Stimulated activated CD4-positive, alpha-beta T cell treated with anti-CD3 and anti-CD28 coated beads, TNF-alpha, amount 100 ng/mL, for 24 hours (primary cell): Measurements from ENCODE around the gene TFDP1.
"Not testable (repeated sequence)": the region's sequence is repeated elsewhere in the genome, so short reads cannot be mapped to it uniquely, and the experiment has no call there.

Experiments
- DNase-seq, 3 experiments: peaks; one replicate each; pipeline ENCODE4 v3.0.0-alpha.2; 2020; ENCODE audit warnings: low read depth in 3 of 3

The TFDP1 gene

DNA sequence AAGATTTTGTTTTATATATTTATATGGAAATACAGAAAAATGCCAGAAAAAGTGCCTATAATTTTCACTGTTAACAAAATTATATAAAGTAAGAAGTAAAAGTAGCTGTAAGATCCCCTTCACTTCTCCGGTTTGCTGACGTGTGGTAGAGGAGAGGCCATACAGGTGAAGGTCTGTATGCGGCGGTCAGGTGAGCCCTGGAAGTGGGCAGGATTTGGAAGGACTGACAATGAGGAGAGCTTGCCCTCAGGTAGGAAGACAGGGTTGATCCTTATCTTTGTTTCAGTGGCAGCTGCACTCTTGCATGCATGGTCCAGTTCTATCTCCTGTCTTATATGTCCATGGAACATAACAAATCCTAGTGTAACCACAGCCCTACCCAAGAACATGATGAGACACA lies 16.9 kb upstream of the TFDP1 start:
- DNase-seq = no peak

- no peak for DNase-seq
Measured at GRCh38 chr13:113573065-113573464, 11.5 kb upstream of the TFDP1 start.

DNA sequence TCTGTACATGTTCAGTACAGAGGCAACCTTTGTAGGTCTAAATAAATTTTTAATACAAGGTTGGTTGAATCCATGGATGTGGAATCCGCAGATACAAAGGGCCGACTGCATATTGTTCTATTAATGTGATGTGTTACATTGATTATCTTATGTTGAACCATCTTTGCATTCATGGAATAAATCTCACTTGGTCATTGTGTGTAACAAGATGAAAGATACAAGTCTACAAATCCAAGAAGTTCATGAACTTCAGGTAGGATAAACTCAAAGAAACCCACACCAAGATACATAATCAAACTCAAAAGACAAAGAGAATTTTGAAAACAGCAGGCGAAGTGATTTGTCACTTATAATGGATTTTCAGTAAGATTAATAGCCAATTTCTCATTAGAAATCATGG lies 8.0 kb upstream of the TFDP1 start:
- DNase-seq = no peak

GRCh38 chr13:113577881-113578435 lies 6.6 kb upstream of the TFDP1 start:
- no peak for DNase-seq

- DNase-seq = no peak
Measured at GRCh38 chr13:113579686-113580085, 4.9 kb upstream of the TFDP1 start.

- DNase-seq = no peak
Measured at GRCh38 chr13:113581871-113582270, 2.7 kb upstream of the TFDP1 start.

- no peak for DNase-seq
Measured at GRCh38 chr13:113582841-113583631, 1.5 kb upstream of the TFDP1 start.

- peak in 1 of 3 experiments; percentile 24 for DNase-seq
Measured at GRCh38 chr13:113584870-113585671, 518 bp downstream of the TFDP1 start.

DNA sequence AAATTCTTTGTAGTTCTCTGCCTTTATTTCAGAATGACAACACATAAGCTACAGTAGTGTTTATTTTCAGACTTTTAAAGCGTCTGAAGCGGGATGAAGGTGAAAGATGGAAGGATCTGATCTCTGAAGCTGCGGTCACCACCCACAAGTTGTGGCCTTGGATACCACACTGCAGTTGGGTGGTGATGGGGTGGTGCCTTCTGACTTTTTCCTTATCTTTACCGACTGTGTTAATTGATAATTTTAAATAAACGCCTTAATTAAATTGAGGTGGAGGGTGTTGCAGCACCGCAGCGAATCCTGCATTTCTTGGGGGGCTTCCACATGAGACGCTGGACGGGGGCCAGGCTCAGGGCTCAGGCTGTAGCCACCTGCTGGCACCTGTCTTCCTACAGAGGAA lies 1.3 kb downstream of the TFDP1 start:
- DNase-seq = no peak

DNA sequence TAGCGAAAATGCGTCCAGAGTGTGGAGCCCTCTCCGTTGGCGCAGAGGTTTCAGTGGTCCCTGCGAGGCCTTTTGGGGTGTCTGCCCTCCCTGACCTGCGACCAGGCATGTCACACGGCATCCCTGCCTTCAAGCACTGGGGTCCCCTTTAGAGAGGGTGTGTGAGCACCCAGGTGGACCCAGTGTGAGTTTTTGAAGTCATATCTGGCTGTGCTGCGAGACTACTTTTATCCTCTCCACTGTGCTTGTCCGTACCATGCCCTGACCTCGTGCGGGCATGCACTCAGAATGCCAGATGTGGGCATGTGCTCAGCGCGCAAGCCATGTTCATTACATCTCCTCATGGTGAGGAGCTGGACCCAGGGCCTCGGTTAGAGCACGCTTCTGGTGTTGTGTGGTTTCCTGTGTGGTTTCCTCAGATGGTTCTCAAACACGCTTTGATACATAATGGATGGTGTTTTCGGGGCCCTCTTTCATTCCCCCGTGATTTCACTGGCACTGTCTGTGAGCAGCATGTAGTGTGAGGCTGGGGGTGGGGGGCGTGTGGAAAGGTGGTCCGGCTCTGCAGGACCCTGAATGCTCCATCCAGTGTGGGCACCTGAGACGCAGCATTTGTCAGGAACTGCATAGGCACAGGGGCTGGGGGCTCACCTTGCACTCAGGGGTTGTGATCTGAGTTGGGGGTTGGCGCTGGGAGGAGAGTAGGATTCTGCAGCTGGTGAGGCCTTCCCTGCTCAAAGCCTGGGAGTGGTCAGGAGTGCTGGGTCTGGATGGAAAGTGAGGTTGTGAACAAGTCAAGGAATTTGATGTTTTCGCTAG lies 2.3 kb downstream of the TFDP1 start:
- DNase-seq = no peak

GRCh38 chr13:113588394-113589111 lies 4.0 kb downstream of the TFDP1 start:
- DNase-seq = no peak

GRCh38 chr13:113589251-113589960 lies 4.9 kb downstream of the TFDP1 start:
- no peak for DNase-seq

GRCh38 chr13:113589961-113590339 lies 5.4 kb downstream of the TFDP1 start:
- no peak for DNase-seq

DNA sequence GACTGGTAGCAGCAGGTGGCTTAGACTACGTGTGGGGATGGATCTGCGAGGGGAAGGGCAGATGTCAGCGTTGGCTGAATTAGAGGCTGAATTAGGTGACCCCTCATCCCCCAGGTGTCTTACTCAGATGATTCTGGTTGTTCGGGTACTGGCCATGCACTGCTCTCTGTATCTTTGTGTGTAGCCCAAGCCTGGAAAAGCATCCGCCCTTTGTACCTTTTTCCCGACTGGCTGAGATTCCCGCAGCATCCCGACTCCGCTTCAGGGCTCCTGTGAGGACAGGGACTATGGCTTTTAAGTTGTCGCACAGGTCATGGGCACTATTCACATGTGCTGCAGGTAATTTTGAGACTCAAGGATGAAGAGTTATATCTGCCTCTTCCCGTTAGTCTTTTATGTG lies 7.2 kb downstream of the TFDP1 start:
- no peak for DNase-seq

- no peak for DNase-seq
Measured at GRCh38 chr13:113592571-113592970, 8.0 kb downstream of the TFDP1 start.

DNA sequence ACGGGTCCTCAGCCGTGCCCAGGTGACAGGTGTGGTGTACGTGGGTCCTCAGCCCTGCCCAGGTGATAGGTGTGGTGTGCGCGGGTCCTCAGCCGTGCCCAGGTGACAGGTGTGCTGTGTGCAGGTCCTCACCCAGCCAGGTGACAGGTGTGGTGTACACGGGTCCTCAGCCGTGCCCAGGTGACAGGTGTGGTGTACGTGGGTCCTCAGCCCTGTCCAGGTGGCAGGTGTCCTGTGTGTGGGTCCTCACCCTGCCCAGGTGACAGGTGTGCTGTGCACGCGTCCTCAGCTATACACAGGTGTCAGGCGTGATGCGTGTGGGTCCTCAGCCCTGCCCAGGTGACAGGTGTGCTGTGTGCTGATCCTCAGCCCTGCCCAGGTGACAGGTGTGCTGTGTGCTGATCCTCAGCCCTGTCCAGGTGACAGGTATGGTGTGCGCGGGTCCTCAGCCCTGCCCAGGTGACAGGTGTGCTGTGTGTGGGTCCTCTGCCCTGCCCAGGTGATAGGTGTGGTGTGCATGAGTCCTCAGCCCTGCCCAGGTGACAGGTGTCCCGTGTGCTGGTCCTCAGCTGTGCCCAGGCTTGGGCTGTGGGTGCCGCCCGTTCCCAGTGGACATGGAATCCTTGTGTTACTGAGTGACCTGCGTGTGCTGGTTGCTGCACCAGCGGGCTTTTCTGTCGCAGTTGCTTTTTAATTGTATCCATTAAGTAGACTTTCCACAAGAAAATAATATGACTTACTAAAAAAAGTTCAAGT lies 9.7 kb downstream of the TFDP1 start:
- DNase-seq = not testable (repeated sequence)

- DNase-seq = no peak
Measured at GRCh38 chr13:113595131-113595530, 10.6 kb downstream of the TFDP1 start.

DNA sequence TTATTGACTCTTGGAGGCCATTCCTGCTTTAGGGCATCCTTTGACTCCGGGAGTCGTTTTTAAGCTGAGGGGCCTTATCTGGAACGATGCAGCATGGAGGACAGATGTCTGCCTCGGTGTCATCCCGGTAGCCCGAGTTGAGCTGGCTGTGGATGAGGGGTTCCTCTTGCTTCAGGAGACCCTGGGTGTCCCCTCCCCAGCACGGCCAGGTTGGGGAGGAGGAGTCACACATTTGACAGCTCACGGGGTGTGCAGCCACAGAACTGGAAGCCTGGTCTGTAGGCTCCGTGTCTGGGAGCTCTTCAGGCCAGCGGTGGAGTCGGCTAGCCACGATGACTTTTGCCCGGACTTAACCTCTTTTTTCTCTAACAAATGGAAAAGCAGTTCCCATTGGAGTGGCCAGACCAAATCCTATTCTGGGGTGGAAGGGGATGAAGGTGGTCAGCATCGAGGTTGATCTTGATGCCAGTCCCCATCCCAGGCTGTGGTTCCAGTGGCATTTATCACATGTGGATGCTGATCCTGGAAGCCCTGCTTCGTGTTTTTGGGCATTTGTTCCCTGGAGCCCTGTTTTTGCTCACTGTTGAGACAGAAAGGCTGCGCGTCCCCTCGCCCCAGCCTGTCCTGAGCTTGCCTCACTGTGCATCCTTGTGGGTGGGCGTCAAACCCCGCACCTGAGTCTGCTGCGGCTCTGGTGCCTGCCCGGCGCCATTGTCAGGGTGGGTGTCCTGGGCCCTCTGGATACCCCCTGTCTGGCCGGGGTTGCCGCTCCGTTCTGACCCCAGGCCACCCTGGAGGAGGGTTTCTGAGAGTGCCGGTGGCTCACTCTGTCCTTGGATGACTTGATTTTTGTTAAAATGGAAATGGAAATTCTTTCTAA lies 12.0 kb downstream of the TFDP1 start:
- no peak for DNase-seq
